Stimulated activated naive B cell treated with anti-CD40 and anti-IgM and Interleukin-4, amounts not matched to agents 10 μg/mL and 1 μg/mL and 100 μg/mL, for 72 hours (primary cell): Measurements from ENCODE around the gene FAM20A.
"Not testable (repeated sequence)": the region's sequence is repeated elsewhere in the genome, so short reads cannot be mapped to it uniquely, and the experiment has no call there.

ENCODE experiments used
- ATAC-seq, 2 donors: fragments of 150-1000 bp; cut with Tn5 transposase; replicated peaks; 2 replicates each; pipeline ENCODE4 v1.10.0; 2021; ENCODE audit warnings: moderate library complexity in 1 of 2
- DNase-seq: peaks from one replicate; pipeline ENCODE4 v3.0.0; 2021
- H3K27ac Mint-ChIP-seq: one replicate; pipeline ENCODE4 v1.8.0; 2022; ENCODE audit warnings: mild to moderate bottlenecking, mixed read lengths
- H3K27me3 Mint-ChIP-seq, 2 donors: one replicate each; pipeline ENCODE4 v1.8.0; 2022; ENCODE audit warnings: mixed read lengths in 2 of 2
- H3K36me3 Mint-ChIP-seq, 2 donors: one replicate each; pipeline ENCODE4 v1.8.0; 2022; ENCODE audit warnings: mixed read lengths in 2 of 2, mild to moderate bottlenecking in 1 of 2
- H3K4me1 Mint-ChIP-seq, 2 donors: one replicate each; pipeline ENCODE4 v1.8.0; 2022; ENCODE audit warnings: mixed read lengths in 2 of 2, mild to moderate bottlenecking in 1 of 2
- H3K4me3 Mint-ChIP-seq, 2 donors: one replicate each; pipeline ENCODE4 v1.8.0; 2022; ENCODE audit warnings: mild to moderate bottlenecking in 2 of 2, mixed read lengths in 2 of 2, moderate library complexity in 1 of 2
- H3K9me3 Mint-ChIP-seq, 2 donors: one replicate each; pipeline ENCODE4 v1.8.0; 2022; ENCODE audit warnings: mixed read lengths in 2 of 2, mild to moderate bottlenecking in 1 of 2

Gene FAM20A

GRCh38 chr17:68589086-68589485, 12.1 kb downstream of the FAM20A start:
- H3K4me3 Mint-ChIP-seq: no peak overlapping the region
- DNase-seq: no peak
- H3K27ac Mint-ChIP-seq: no peak overlapping the region
- peaks cover 17 to 54% of the 10 kb centered on the region in 2 donors for H3K27me3 Mint-ChIP-seq
- no peak for ATAC-seq
- peaks cover 0 to 8% of the 10 kb centered on the region in 2 donors for H3K9me3 Mint-ChIP-seq
- H3K4me1 Mint-ChIP-seq: no peaks in the 10 kb centered on the region
- H3K36me3 Mint-ChIP-seq: no peaks in the 10 kb centered on the region

- Mint-ChIP-seq H3K9me3 (peaks cover 0 to 8% of the 10 kb centered on the region in 2 donors), H3K27ac (no peak overlapping the region), H3K27me3 (peaks cover 12 to 47% of the 10 kb centered on the region in 2 donors), H3K4me1 (no peaks in the 10 kb centered on the region), H3K36me3 (no peaks in the 10 kb centered on the region), H3K4me3 (no peak overlapping the region)
- DNase-seq (no peak), ATAC-seq (no peak)
Measured at GRCh38 chr17:68588362-68588761, 12.8 kb downstream of the FAM20A start.

- DNase-seq (no peak), ATAC-seq (no peak)
- H3K36me3 Mint-ChIP-seq: no peaks in the 10 kb centered on the region
- H3K27ac Mint-ChIP-seq: no peak overlapping the region
- H3K9me3 Mint-ChIP-seq: peaks cover 0 to 8% of the 10 kb centered on the region in 2 donors
- H3K4me1 Mint-ChIP-seq: no peaks in the 10 kb centered on the region
- no peak overlapping the region for H3K4me3 Mint-ChIP-seq
- peaks cover 12 to 42% of the 10 kb centered on the region in 2 donors for H3K27me3 Mint-ChIP-seq
Measured at GRCh38 chr17:68587847-68588246, 13.3 kb downstream of the FAM20A start.

GRCh38 chr17:68587026-68587425, 14.1 kb downstream of the FAM20A start:
- H3K27me3 Mint-ChIP-seq: peaks cover 7 to 39% of the 10 kb centered on the region in 2 donors
- ATAC-seq (no peak), DNase-seq (no peak)
- H3K4me3 Mint-ChIP-seq: no peak overlapping the region
- H3K36me3 Mint-ChIP-seq: no peaks in the 10 kb centered on the region
- H3K27ac Mint-ChIP-seq: no peak overlapping the region
- H3K4me1 Mint-ChIP-seq: no peaks in the 10 kb centered on the region
- peaks cover 0 to 8% of the 10 kb centered on the region in 2 donors for H3K9me3 Mint-ChIP-seq

DNA sequence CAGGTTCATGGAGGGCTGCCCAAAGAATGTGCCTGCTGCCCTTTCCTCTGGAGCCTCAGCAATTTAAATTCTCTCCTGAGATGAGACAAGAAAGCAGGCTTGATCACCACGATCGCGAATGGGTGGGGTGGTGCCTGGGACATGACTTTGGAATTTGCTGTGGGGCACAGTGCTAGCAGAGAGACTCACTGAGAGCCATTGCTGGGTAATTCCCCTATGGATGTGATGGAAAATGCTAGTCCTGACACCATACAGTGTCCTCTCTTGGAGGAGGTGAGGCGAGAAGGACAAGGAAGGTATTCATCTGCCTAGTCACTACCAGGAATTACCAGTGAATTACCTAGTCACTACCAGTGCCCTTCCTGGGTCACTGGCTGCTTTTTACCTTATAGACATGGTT, 15.5 kb downstream of the FAM20A start:
- H3K9me3 Mint-ChIP-seq: peaks cover 0 to 8% of the 10 kb centered on the region in 2 donors
- no peak overlapping the region for H3K4me3 Mint-ChIP-seq
- DNase-seq (no peak), ATAC-seq (no peak)
- peaks cover 5 to 29% of the 10 kb centered on the region in 2 donors for H3K27me3 Mint-ChIP-seq
- no peak overlapping the region for H3K27ac Mint-ChIP-seq
- no peaks in the 10 kb centered on the region for H3K36me3 Mint-ChIP-seq
- H3K4me1 Mint-ChIP-seq: no peaks in the 10 kb centered on the region

DNA sequence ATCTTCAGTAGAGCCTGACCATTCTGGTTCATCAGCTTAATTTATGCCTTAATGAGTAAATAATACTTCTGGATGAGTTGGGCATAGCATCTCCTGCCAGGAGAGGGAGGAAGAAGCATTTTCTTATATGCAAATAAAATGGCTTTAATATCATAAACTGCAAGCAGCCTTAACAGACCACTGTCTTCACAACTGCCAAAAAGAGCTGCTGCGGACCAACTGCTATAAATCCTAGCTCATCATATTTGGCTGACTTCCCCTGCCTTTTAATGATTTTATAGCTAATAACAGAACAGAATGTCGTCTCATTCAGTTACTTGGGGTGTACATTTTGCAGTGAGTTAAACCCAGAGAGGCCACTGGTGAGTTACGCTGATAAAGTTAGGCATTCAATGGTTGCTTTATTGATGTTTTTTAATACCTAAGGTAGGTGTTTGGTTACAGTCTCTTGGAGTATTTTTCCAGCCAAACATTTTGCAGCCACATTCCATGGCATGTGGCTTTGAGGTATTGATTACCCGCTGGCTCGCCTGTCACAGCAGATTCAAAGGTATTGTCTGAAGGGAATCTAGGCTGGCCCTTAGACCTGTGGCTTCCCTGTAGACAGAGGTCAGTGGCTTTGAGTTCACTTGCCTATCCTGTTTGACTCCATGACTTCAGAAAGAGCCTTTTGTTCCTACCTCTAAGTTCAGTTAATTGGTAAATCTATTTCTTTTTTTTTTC, 16.4 kb downstream of the FAM20A start:
- no peak overlapping the region for H3K27ac Mint-ChIP-seq
- no peak for ATAC-seq
- no peak for DNase-seq
- peaks cover 0 to 8% of the 10 kb centered on the region in 2 donors for H3K9me3 Mint-ChIP-seq
- no peaks in the 10 kb centered on the region for H3K4me1 Mint-ChIP-seq
- no peaks in the 10 kb centered on the region for H3K36me3 Mint-ChIP-seq
- no peak overlapping the region for H3K4me3 Mint-ChIP-seq
- peaks cover 4 to 28% of the 10 kb centered on the region in 2 donors for H3K27me3 Mint-ChIP-seq

GRCh38 chr17:68582867-68583266, 18.3 kb downstream of the FAM20A start:
- H3K9me3 Mint-ChIP-seq, H3K27ac Mint-ChIP-seq, H3K4me3 Mint-ChIP-seq, ATAC-seq, DNase-seq, H3K4me1 Mint-ChIP-seq, H3K36me3 Mint-ChIP-seq: not testable (repeated sequence)
- peaks cover 8 to 21% of the 10 kb centered on the region in 2 donors for H3K27me3 Mint-ChIP-seq

DNA sequence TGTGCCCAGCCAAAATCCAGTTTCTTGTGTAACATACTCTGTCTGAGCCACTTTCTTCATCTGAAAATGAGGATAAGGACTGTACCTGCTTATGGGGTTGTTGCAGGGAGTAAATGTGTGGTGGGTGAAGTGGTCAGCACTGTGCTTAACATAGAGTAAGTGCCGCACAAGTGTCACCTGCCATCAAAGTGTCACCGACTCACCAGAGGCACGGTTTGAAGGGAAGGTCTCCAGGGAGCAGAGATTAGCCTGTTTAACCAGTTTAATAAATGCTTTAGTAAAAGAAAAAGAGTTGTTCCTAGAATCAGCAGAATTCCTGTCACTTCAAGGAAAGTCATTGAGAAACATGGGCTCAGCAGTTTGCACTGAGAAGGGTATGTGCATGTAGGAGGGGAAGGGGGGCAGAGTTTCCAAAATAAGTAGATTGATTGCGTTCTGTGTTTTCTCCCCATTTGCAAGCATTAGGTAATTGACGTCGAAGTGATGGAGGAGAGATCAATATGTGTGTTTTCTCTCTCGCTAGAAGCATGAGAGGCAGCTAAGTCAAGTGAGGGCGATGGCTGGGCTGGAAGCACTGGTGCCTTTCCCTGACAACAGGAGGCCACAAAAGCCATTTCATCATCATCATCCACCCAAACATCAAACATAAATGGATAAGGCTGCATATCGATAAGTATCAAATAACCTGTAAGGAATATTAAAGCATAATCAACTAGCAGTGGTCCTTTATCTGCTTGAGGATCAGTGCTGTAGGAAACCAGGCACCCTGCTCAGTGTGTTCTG, 19.1 kb downstream of the FAM20A start:
- Mint-ChIP-seq H3K9me3 (peaks cover 0 to 1% of the 10 kb centered on the region in 2 donors), H3K27me3 (peaks cover 8 to 14% of the 10 kb centered on the region in 2 donors), H3K4me3 (no peak overlapping the region), H3K4me1 (no peaks in the 10 kb centered on the region), H3K36me3 (no peaks in the 10 kb centered on the region), H3K27ac (no peak overlapping the region)
- ATAC-seq: no peak
- DNase-seq: no peak

DNA sequence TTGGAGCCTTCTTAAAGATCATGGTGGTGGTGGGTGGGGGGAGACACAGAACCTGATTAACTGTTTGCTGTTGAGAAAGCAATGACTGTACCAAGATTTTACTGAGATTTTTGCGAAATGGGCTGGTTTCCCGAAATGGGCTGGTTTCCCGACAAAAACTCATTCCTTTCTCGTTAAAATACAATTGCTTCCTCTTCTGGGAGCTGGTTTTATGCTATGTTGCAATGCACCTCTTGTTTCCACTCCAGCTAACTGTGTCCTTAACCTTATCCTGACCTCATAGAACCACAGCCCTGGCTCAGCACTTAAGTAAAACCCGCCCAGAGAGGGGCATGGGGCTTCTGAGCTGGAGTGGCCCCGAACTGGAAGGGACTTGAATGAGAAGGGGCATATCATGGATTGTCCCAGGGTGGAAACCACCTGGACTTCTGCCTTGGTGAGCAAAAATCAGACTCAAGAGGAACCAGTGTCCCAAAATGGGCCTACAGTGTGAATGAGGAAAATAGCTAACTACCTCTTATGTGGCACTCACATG, 20.9 kb downstream of the FAM20A start:
- DNase-seq (no peak), ATAC-seq (no peak)
- Mint-ChIP-seq H3K36me3 (no peaks in the 10 kb centered on the region), H3K27me3 (peaks cover 8% of the 10 kb centered on the region in 2 donors), H3K27ac (no peak overlapping the region), H3K9me3 (no peaks in the 10 kb centered on the region), H3K4me1 (no peaks in the 10 kb centered on the region), H3K4me3 (no peak overlapping the region)

DNA sequence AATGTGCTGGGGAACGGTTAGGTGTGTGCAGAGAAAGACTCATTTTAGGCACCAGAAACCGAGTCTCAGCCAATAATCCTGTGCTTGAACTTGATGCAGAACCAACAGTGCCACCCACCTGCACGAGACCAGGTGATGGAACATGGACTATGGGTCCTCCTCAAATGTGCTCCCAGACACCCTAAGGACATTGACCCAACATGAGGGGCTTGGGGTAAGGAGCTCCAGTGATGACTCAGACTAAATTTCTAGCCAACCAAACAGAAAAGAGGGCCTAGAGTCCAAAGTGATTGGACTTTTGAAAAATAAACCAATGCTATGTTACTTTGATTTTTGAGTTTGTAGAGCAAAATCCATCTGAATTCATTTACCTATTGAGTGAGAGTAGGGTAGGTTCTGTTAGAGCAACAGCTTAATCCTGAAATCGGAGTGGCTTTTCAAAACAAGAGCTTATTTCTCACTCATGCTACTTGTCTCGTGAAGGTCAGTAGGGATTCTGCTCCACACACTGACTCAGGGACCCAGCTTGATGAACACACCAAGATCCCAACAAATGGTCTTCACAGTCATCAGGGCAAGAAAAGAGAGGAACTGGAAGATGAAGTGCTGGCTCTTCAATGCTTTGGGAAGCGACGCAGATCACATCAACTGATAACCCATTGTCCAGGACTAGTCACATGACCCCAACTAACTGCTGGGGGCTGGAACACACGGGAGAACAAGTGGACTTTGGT, 21.8 kb downstream of the FAM20A start:
- Mint-ChIP-seq H3K9me3 (no peaks in the 10 kb centered on the region), H3K36me3 (peaks cover 0 to under 1% of the 10 kb centered on the region in 2 donors), H3K4me1 (no peaks in the 10 kb centered on the region), H3K27me3 (peaks cover 8% of the 10 kb centered on the region in 2 donors), H3K27ac (no peak overlapping the region), H3K4me3 (no peak overlapping the region)
- DNase-seq: no peak
- ATAC-seq: no peak

GRCh38 chr17:68578236-68578635, 22.9 kb downstream of the FAM20A start:
- Mint-ChIP-seq H3K4me3 (no peak overlapping the region), H3K27ac (no peak overlapping the region), H3K27me3 (peaks cover 6 to 8% of the 10 kb centered on the region in 2 donors), H3K36me3 (peaks cover 0 to 2% of the 10 kb centered on the region in 2 donors), H3K9me3 (no peaks in the 10 kb centered on the region), H3K4me1 (no peaks in the 10 kb centered on the region)
- no peak for ATAC-seq
- no peak for DNase-seq

- DNase-seq (no peak), ATAC-seq (no peak)
- Mint-ChIP-seq H3K27ac (no peak overlapping the region), H3K4me3 (no peak overlapping the region), H3K4me1 (no peaks in the 10 kb centered on the region), H3K36me3 (peaks cover 0 to 2% of the 10 kb centered on the region in 2 donors), H3K27me3 (peaks cover 4 to 8% of the 10 kb centered on the region in 2 donors), H3K9me3 (no peaks in the 10 kb centered on the region)
Measured at GRCh38 chr17:68577497-68577821, 23.7 kb downstream of the FAM20A start.

DNA sequence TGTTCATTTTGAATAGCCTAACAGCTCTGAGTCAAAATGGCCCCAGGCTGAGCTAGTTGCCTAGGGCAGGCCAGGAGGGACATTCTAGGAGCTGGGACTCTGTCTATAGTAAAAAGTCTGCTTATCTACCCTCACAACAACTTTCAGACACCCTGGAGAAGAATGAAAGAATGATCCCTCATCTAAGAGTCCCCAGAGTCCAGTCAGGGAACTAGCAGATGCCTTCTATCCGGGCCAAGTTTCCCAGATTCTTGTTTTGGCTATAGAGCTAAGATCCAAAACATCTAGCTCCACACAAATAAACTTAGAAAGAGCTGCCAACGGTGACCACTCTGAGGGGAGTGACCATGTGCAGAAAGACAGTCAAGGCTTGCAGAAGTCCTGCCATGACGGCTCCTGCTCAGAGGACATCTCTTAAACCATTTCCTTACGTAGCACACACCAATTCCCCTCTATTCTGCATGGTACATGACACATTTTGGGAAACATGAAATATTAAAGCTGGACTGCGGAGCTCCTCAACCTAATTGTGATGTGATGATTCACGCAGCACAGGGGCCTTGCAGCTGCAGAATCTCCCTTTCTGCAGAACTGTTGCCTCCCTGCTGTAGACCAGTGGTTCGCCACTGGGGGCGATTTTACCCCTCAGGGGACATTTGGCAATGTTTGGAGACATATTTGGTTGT, 24.2 kb downstream of the FAM20A start:
- Mint-ChIP-seq H3K9me3 (no peaks in the 10 kb centered on the region), H3K4me3 (no peak overlapping the region), H3K4me1 (no peaks in the 10 kb centered on the region), H3K27me3 (peaks cover 4% of the 10 kb centered on the region in 2 donors), H3K27ac (no peak overlapping the region), H3K36me3 (peaks cover 0 to 2% of the 10 kb centered on the region in 2 donors)
- ATAC-seq: no peak
- DNase-seq: no peak

DNA sequence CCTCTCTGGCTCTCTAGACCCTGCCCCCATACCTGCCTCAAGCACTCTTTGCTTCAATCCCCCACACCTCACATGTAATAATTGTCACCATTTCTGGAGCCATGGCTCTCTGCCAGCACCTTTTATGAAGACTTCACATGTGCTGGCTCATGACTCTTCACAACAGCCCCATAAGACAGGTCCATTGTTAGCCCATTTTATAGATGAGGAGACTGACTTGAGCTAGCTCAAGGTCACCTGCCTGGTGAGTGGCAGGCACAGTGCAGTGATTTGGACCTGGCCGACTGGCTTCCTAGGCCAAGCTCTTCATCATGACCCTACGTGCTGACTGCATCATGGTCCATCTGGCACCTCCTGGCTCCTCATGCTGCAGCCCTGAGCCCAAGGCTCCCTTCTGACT, 25.0 kb downstream of the FAM20A start:
- Mint-ChIP-seq H3K27ac (no peak overlapping the region), H3K27me3 (peaks cover 0 to 4% of the 10 kb centered on the region in 2 donors), H3K9me3 (no peaks in the 10 kb centered on the region), H3K4me1 (no peaks in the 10 kb centered on the region), H3K4me3 (no peak overlapping the region), H3K36me3 (peaks cover 0 to 2% of the 10 kb centered on the region in 2 donors)
- ATAC-seq (no peak), DNase-seq (no peak)
